ENCODE data around the gene NCAPD2.

GRCh38 chr12:6546016-6546415 lies 52.1 kb downstream of the NCAPD2 start:
- TF ChIP-seq CTCF (IDR thresholded peaks at IDR 0.05) (no peak), POLR2A (IDR thresholded peaks at IDR 0.05) (no peak), EP300 (IDR thresholded peaks at IDR 0.05) (no peak)
